OCI-LY1 (cell line): Measurements from ENCODE around the gene CNNM4.

Experiments
- CTCF ChIP-seq: fragments of 200-600 bp; sonication (generic), shearing (Covaris generic); IDR thresholded peaks from 2 replicates; pipeline ENCODE4 v1.5.1; 2017; ENCODE audit warnings: mild to moderate bottlenecking, antibody characterized with exemption, low read length, moderate library complexity, mixed read lengths
- EZH2 ChIP-seq: fragments of 200-600 bp; sonication (generic), shearing (Covaris generic); IDR thresholded peaks from 2 replicates; pipeline ENCODE4 v1.8.0; 2017; ENCODE audit warnings: borderline replicate concordance, mixed run types, mild to moderate bottlenecking, antibody characterized with exemption, low read length, moderate library complexity, mixed read lengths

GRCh38 chr2:96821113-96821675 lies 60.5 kb downstream of the CNNM4 start:
- no peak for TF ChIP-seq CTCF
- TF ChIP-seq EZH2, result no peak
